ENCODE measurements around the gene KRTAP5-3. TPM values are rescaled to one million over a fixed set of nuclear protein-coding genes. Genes with fewer than 3 reads are reported as not detected.
A peak's percentile ranks its signal among the peaks of the same experiment; 100 is the strongest.

Gene KRTAP5-3
- not detected for total RNA-seq

GRCh38 chr11:1608363-1608762 is at the start of gene KRTAP5-3:
Gene KRTAP5-3, minus strand, starts transcription at chr11:1608463. Its CDS starts 78 bp downstream, at chr11:1608385.
- DNase-seq, result no peak
- Mint-ChIP-seq H3K27me3 (ENCODE audit: low read depth) (peaks cover 12% of the 10 kb centered on the region), H3K4me3 (no peak within 1 kb of the TSS), H3K36me3 (ENCODE audit: low read depth) (no peaks in the 10 kb centered on the region), H3K4me1 (ENCODE audit: low read depth) (peaks cover 2% of the 10 kb centered on the region), H3K9me3 (no peaks in the 10 kb centered on the region), H3K27ac (no peak within 1 kb of the TSS)
- intact Hi-C loops (cut with micrococcal nuclease), result no loop called here
- CTCF ChIA-PET, result no interaction called here

- H3K9me3 Mint-ChIP-seq, result no peaks in the 10 kb centered on the region
- no peak overlapping the region for H3K4me3 Mint-ChIP-seq
- H3K27ac Mint-ChIP-seq, result no peak overlapping the region
- CTCF ChIA-PET, result no interaction called here
- H3K27me3 Mint-ChIP-seq (ENCODE audit: low read depth), result peaks cover 20% of the 10 kb centered on the region
- peaks cover 9% of the 10 kb centered on the region for H3K4me1 Mint-ChIP-seq (ENCODE audit: low read depth)
- intact Hi-C loops (cut with micrococcal nuclease), result loop anchor here (10.0 kb wide), 1 partner anchor 488 kb away; no protein-coding TSS in a partner anchor
- DNase-seq, result no peak
- H3K36me3 Mint-ChIP-seq (ENCODE audit: low read depth), result no peaks in the 10 kb centered on the region
Observed at GRCh38 chr11:1656670-1657069, 48.4 kb upstream of the KRTAP5-3 start.

DNA sequence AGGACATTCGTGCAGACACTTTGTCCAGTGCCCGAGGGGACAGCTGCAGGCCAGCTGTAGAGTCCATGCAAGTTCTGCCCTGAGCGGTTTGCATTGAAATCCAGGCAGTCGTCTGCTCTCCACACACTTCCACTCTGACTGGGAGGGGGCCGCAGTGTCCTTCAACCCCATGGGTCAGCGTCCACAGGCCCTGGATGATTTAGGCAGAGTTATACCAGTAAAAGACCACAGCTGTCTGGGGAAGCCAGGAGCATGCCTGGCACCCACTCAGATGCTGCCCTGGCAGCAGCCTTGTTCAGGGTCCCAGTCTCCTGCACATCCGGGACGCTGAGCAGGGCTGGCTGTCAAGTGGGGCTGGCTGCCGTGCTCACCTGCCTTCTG is 47.8 kb upstream of the KRTAP5-3 start:
- intact Hi-C loops (cut with micrococcal nuclease), result loop anchor here (10.0 kb wide), 1 partner anchor 489 kb away; no protein-coding TSS in a partner anchor
- DNase-seq, result no peak
- Mint-ChIP-seq H3K9me3 (no peaks in the 10 kb centered on the region), H3K36me3 (ENCODE audit: low read depth) (no peaks in the 10 kb centered on the region), H3K27me3 (ENCODE audit: low read depth) (peaks cover 20% of the 10 kb centered on the region), H3K4me3 (no peak overlapping the region), H3K27ac (no peak overlapping the region), H3K4me1 (ENCODE audit: low read depth) (peaks cover 9% of the 10 kb centered on the region)
- CTCF ChIA-PET, result no interaction called here

- intact Hi-C loops (cut with micrococcal nuclease), result loop anchor here (10.0 kb wide), 1 partner anchor 489 kb away; no protein-coding TSS in a partner anchor
- no peak for DNase-seq
- Mint-ChIP-seq H3K9me3 (no peaks in the 10 kb centered on the region), H3K27ac (no peak overlapping the region), H3K4me3 (no peak overlapping the region), H3K4me1 (ENCODE audit: low read depth) (peaks cover 9% of the 10 kb centered on the region), H3K36me3 (ENCODE audit: low read depth) (no peaks in the 10 kb centered on the region), H3K27me3 (ENCODE audit: low read depth) (peaks cover 20% of the 10 kb centered on the region)
- CTCF ChIA-PET, result interaction anchor here (5.8 kb wide), 1 partner anchor 176 kb away, joined by 53 read pairs; the partner anchor contains the start of gene SYT8
Observed at GRCh38 chr11:1655168-1656060, 47.2 kb upstream of the KRTAP5-3 start.

DNA sequence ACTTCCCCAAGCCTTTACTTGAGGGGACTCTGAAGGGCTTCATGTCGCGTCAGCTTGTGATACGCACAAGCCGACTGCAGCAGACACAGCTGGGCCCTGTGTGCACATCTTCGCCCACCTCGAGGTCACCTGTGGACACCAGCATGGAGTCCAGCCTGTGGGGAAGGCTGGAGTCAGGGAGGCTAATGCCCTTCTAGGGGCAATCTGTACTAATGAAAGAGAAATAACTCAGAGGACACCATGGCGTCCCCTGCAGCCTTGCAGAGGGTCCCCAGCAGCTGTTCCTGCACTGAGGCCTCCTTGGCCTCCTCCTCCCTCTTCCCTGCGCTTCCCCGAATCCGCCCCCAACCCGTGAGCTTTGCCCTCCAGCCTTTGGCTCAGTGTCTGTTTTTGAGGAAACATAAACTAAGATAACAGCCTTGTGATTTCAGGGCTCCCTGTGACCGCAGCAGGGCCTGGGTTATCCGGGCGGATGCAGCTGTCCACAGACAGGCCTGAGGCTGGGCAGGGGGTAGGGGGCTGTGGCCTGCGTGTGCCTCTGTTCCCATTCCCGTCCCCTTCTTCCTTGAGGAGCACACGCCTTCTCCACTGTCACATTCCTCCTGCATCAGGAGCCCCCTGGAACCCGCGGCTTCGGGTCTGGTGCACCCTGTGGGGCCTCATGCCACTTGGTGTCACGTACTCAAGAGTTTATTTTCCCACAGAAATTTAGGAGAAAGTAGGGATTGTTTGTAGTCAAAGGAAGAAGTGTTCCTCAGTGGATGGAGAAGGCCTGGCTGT is 46.3 kb upstream of the KRTAP5-3 start:
- intact Hi-C loops (cut with micrococcal nuclease), result loop anchor here (10.0 kb wide), 1 partner anchor 490 kb away; no protein-coding TSS in a partner anchor
- no peak for DNase-seq
- CTCF ChIA-PET, result interaction anchor here (0.6 to 5.8 kb wide), 3 partner anchors 28 to 177 kb away, joined by 3 to 53 read pairs (median 3); partner anchors contain the start of gene SYT8
- no peak overlapping the region for H3K27ac Mint-ChIP-seq
- no peaks in the 10 kb centered on the region for H3K9me3 Mint-ChIP-seq
- H3K36me3 Mint-ChIP-seq (ENCODE audit: low read depth), result no peaks in the 10 kb centered on the region
- H3K4me1 Mint-ChIP-seq (ENCODE audit: low read depth), result peaks cover 4% of the 10 kb centered on the region
- H3K27me3 Mint-ChIP-seq (ENCODE audit: low read depth), result peaks cover 12% of the 10 kb centered on the region
- no peak overlapping the region for H3K4me3 Mint-ChIP-seq

GRCh38 chr11:1653541-1654387 is 45.5 kb upstream of the KRTAP5-3 start:
- Mint-ChIP-seq H3K4me3 (no peak overlapping the region), H3K9me3 (no peaks in the 10 kb centered on the region), H3K4me1 (ENCODE audit: low read depth) (no peaks in the 10 kb centered on the region), H3K27me3 (ENCODE audit: low read depth) (peaks cover 9% of the 10 kb centered on the region), H3K27ac (no peak overlapping the region), H3K36me3 (ENCODE audit: low read depth) (no peaks in the 10 kb centered on the region)
- intact Hi-C loops (cut with micrococcal nuclease), result loop anchor here (1.0 to 10.0 kb wide), 2 partner anchors 179 to 491 kb away; no protein-coding TSS in a partner anchor
- DNase-seq, result no peak
- CTCF ChIA-PET, result interaction anchor here (1.1 to 5.8 kb wide), 12 partner anchors 12 to 347 kb away, joined by 3 to 53 read pairs (median 8); partner anchors contain the start of genes KRTAP5-2 and SYT8

- Mint-ChIP-seq H3K36me3 (ENCODE audit: low read depth) (no peaks in the 10 kb centered on the region), H3K4me1 (ENCODE audit: low read depth) (no peaks in the 10 kb centered on the region), H3K4me3 (no peak overlapping the region), H3K27me3 (ENCODE audit: low read depth) (peaks cover 9% of the 10 kb centered on the region), H3K9me3 (no peaks in the 10 kb centered on the region), H3K27ac (no peak overlapping the region)
- intact Hi-C loops (cut with micrococcal nuclease), result loop anchor here (1.0 to 10.0 kb wide), 3 partner anchors 40 to 492 kb away; no protein-coding TSS in a partner anchor
- CTCF ChIA-PET, result interaction anchor here (0.7 to 5.8 kb wide), 40 partner anchors 9 to 503 kb away, joined by 3 to 53 read pairs (median 4); partner anchors contain the start of genes KRTAP5-2 and SYT8
- DNase-seq, result peak; percentile 74
Observed at GRCh38 chr11:1652771-1653540, 44.7 kb upstream of the KRTAP5-3 start.

GRCh38 chr11:1652442-1652770 is 44.1 kb upstream of the KRTAP5-3 start:
- Mint-ChIP-seq H3K27me3 (ENCODE audit: low read depth) (peaks cover 9% of the 10 kb centered on the region), H3K4me1 (ENCODE audit: low read depth) (no peaks in the 10 kb centered on the region), H3K4me3 (no peak overlapping the region), H3K9me3 (no peaks in the 10 kb centered on the region), H3K27ac (no peak overlapping the region), H3K36me3 (ENCODE audit: low read depth) (no peaks in the 10 kb centered on the region)
- intact Hi-C loops (cut with micrococcal nuclease), result loop anchor here (1.0 to 10.0 kb wide), 2 partner anchors 41 to 492 kb away; no protein-coding TSS in a partner anchor
- CTCF ChIA-PET, result interaction anchor here (0.7 to 5.8 kb wide), 39 partner anchors 9 to 504 kb away, joined by 3 to 53 read pairs (median 4); partner anchors contain the start of genes KRTAP5-2 and SYT8
- DNase-seq, result no peak

- peaks cover 12% of the 10 kb centered on the region for H3K27me3 Mint-ChIP-seq (ENCODE audit: low read depth)
- no peak overlapping the region for H3K27ac Mint-ChIP-seq
- no peak overlapping the region for H3K4me3 Mint-ChIP-seq
- no peak for DNase-seq
- H3K36me3 Mint-ChIP-seq (ENCODE audit: low read depth), result no peaks in the 10 kb centered on the region
- no peaks in the 10 kb centered on the region for H3K9me3 Mint-ChIP-seq
- CTCF ChIA-PET, result interaction anchor here (0.7 to 5.8 kb wide), 31 partner anchors 8 to 504 kb away, joined by 3 to 53 read pairs (median 4); partner anchors contain the start of genes KRTAP5-2 and SYT8
- intact Hi-C loops (cut with micrococcal nuclease), result loop anchor here (1.0 to 10.0 kb wide), 2 partner anchors 41 to 493 kb away; no protein-coding TSS in a partner anchor
- H3K4me1 Mint-ChIP-seq (ENCODE audit: low read depth), result no peaks in the 10 kb centered on the region
Observed at GRCh38 chr11:1652026-1652425, 43.8 kb upstream of the KRTAP5-3 start.

- CTCF ChIA-PET, result interaction anchor here (1.6 to 5.8 kb wide), 6 partner anchors 28 to 349 kb away, joined by 3 to 53 read pairs (median 9); partner anchors contain the start of gene SYT8
- Mint-ChIP-seq H3K27me3 (ENCODE audit: low read depth) (peaks cover 12% of the 10 kb centered on the region), H3K4me3 (no peak overlapping the region), H3K27ac (no peak overlapping the region), H3K36me3 (ENCODE audit: low read depth) (no peaks in the 10 kb centered on the region), H3K4me1 (ENCODE audit: low read depth) (no peaks in the 10 kb centered on the region), H3K9me3 (no peaks in the 10 kb centered on the region)
- no peak for DNase-seq
- intact Hi-C loops (cut with micrococcal nuclease), result loop anchor here (10.0 kb wide), 1 partner anchor 493 kb away; no protein-coding TSS in a partner anchor
Observed at GRCh38 chr11:1651411-1651980, 43.2 kb upstream of the KRTAP5-3 start.
